Measurements from ENCODE around the gene DIO1.

The DIO1 gene

GRCh38 chr1:53959664-53960250 lies 65.8 kb downstream of the DIO1 start:
- no peak overlapping the region for H3K9ac ChIP-seq (ENCODE audit: insufficient read length, low read depth)
- H3K4me1 ChIP-seq (ENCODE audit: insufficient read depth, insufficient read length): peaks cover 6% of the 10 kb centered on the region
- no peak overlapping the region for H3K4me3 ChIP-seq (ENCODE audit: insufficient read length, low read depth)
- H3K9me3 ChIP-seq (ENCODE audit: insufficient read depth, low read length): no peaks in the 10 kb centered on the region
- no peaks in the 10 kb centered on the region for H3K27me3 ChIP-seq (ENCODE audit: insufficient read depth, insufficient read length)
- no peak for TF ChIP-seq ZNF274 (IDR thresholded peaks at IDR 0.05; ENCODE audit: low read depth, low read length)
- DNase-seq (ENCODE audit: low read depth, low spot score): no peak
- H3K36me3 ChIP-seq (ENCODE audit: insufficient read depth, insufficient read length, low read length): peaks cover 80% of the 10 kb centered on the region

All from NT2/D1 (cell line).